HFFc6 (cell line): ENCODE data around the gene PBX3. TPM values are rescaled to one million over a fixed set of nuclear protein-coding genes. Genes with fewer than 3 reads are reported as not detected.

Experiments
- DNase-seq: peaks from one replicate; pipeline ENCODE4 v3.0.0-alpha.2; 2018
- H3K27ac Mint-ChIP-seq: 2 replicates; pipeline ENCODE4 v1.8.0; 2020; ENCODE audit warnings: mild to moderate bottlenecking, mixed read lengths
- H3K27me3 Mint-ChIP-seq: 2 replicates; pipeline ENCODE4 v1.8.0; 2021; ENCODE audit warnings: mild to moderate bottlenecking, moderate library complexity, mixed read lengths; ENCODE audit not compliant: insufficient read depth
- H3K36me3 Mint-ChIP-seq: 2 replicates; pipeline ENCODE4 v1.8.0; 2021; ENCODE audit warnings: low read depth, mixed read lengths
- H3K4me1 Mint-ChIP-seq: 2 replicates; pipeline ENCODE4 v1.8.0; 2020; ENCODE audit warnings: low read depth, mixed read lengths
- H3K4me3 Mint-ChIP-seq: 2 replicates; pipeline ENCODE4 v1.8.0; 2020; ENCODE audit warnings: mild to moderate bottlenecking, moderate library complexity, mixed read lengths
- H3K9me3 Mint-ChIP-seq: 2 replicates; pipeline ENCODE4 v1.8.0; 2020; ENCODE audit warnings: mild to moderate bottlenecking, mixed read lengths
- total RNA-seq, 6 experiments: library from RNA; stranded (reverse); fragmentation: NEBNext Ultra II Directional; extraction: Animal tissue kit (Norgen Biotek cat#: 25700); gene quantifications; 2 replicates in 1 of 6; 3 replicates in 5 of 6; pipeline ENCODE4 v1.2.3, GENCODE V29; 2021
- TF ChIP-seq, protein P1 (sequence below): fragments of 200-600 bp; sonication (generic); IDR thresholded peaks from 2 replicates; pipeline ENCODE4 v1.5.0; 2021; ENCODE audit warnings: antibody characterized with exemption, mild to moderate bottlenecking

The PBX3 gene
- total RNA-seq, 6 experiments from 2014 or later, result 32.2 to 44.3 (median 40.3) TPM

DNA sequence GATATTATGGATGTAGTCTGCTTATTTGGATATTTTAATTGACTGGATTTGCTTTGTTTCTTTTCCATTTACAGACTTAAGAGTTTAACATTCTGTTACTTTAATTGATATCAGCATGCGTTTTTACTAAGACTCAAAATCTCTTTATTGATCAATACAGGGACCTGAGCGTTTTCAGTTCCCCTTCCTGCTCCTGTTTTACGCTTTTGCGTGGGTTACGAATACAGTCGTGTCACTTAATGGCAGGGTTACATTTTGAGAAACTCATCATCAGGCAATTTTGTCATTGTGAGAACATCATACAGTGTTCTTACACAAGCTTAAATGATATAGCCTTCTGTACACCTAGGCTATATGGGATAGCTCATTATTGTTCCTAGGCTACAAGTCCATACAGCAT is 65.2 kb downstream of the PBX3 start:
- Mint-ChIP-seq H3K4me1 (peaks cover 17% of the 10 kb centered on the region; the same call in 1 of the 2 replicates), H3K9me3 (no peaks in the 10 kb centered on the region), H3K4me3 (no peak overlapping the region), H3K36me3 (0 out of 2 replicates have a peak, but pooled peaks cover 5% of the 10 kb centered on the region), H3K27me3 (no peaks in the 10 kb centered on the region), H3K27ac (no peak overlapping the region)
- TF ChIP-seq, protein P1, sequence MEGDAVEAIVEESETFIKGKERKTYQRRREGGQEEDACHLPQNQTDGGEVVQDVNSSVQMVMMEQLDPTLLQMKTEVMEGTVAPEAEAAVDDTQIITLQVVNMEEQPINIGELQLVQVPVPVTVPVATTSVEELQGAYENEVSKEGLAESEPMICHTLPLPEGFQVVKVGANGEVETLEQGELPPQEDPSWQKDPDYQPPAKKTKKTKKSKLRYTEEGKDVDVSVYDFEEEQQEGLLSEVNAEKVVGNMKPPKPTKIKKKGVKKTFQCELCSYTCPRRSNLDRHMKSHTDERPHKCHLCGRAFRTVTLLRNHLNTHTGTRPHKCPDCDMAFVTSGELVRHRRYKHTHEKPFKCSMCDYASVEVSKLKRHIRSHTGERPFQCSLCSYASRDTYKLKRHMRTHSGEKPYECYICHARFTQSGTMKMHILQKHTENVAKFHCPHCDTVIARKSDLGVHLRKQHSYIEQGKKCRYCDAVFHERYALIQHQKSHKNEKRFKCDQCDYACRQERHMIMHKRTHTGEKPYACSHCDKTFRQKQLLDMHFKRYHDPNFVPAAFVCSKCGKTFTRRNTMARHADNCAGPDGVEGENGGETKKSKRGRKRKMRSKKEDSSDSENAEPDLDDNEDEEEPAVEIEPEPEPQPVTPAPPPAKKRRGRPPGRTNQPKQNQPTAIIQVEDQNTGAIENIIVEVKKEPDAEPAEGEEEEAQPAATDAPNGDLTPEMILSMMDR, result no peak
- DNase-seq, result no peak

DNA sequence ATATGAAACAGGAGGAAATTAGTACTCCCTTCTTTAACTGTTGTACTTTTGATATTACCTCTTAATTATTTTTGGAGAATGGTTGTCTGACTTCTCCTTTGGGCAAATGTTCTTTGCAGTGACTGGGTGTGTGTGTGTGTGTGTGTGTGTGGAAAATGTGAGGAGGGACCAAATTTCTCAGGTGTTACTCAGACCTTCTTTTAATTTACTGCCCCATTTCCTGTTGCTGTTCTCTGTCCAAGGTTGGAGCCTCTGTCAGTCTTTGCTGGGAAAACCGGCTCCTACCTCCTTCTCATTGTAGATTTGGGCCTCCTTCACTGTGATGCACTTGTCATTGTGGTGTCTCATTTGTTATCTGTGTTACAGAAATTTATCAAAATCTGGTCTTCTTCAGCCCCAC is 68.4 kb downstream of the PBX3 start:
- H3K4me3 Mint-ChIP-seq, result no peak overlapping the region
- H3K27me3 Mint-ChIP-seq, result peaks cover 2% of the 10 kb centered on the region; the same call in 1 of the 2 replicates
- H3K27ac Mint-ChIP-seq, result no peak overlapping the region
- H3K4me1 Mint-ChIP-seq, result peaks cover 7% of the 10 kb centered on the region
- 0 out of 2 replicates have a peak, but pooled peaks cover 5% of the 10 kb centered on the region for H3K36me3 Mint-ChIP-seq
- DNase-seq, result peak; percentile 50
- no peaks in the 10 kb centered on the region for H3K9me3 Mint-ChIP-seq
- TF ChIP-seq, protein P1, result no peak

DNA sequence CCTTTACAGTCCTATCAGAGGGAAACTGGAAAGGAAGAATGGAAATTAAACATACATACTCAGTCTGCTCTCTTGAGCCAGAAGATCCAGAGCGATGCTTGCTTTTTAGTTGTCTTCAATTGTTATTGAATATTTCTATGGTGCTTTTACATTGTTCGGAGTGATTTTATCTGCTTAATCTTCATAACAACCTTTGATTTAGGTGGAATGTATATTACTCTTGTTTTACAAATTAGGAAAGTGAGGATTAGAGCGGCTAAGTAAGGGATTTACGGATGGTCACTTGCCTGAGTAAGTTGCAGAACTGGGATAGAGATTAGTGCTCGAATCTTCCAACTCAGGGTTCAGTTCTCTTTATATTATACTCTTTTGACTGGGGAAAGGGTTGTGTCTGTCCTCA is 69.1 kb downstream of the PBX3 start:
- no peak overlapping the region for H3K4me3 Mint-ChIP-seq
- DNase-seq, result no peak
- TF ChIP-seq, protein P1, result no peak
- H3K9me3 Mint-ChIP-seq, result no peaks in the 10 kb centered on the region
- 0 out of 2 replicates have a peak, but pooled peaks cover 5% of the 10 kb centered on the region for H3K36me3 Mint-ChIP-seq
- no peak overlapping the region for H3K27ac Mint-ChIP-seq
- peaks cover 2% of the 10 kb centered on the region; the same call in 1 of the 2 replicates for H3K27me3 Mint-ChIP-seq
- H3K4me1 Mint-ChIP-seq, result peaks cover 9% of the 10 kb centered on the region

DNA sequence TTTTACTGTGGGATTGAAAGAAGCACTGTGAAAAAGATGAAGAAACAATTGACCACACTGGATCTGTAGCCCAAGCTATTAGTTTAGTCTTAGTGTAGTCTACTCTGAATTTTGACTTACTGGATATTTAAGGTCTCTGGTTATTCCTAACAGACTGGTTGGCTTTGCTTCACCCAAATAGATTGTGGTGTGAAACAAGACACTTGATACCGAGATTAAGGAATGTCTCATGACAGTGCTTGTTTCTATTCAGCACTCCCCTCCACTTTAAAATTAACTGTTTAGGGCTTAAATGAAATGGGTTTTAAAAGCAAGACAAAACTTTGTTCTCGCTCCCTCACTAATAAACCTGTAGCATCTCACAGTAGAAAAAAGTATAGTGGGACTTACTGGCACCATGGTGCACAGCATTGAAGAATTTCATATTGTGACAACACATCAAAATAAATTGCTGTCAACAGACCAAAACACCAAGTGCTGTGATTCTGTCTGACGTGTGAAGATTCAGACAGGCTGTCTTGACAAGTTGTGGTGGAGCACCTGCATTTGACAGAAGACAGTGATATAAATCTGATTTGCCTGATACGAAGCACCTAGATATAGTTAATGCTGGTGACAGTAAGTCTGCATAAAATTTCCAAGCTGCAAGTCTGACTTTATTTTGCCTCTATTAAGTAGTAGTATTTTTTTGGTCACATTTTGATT is 73.1 kb downstream of the PBX3 start:
- Mint-ChIP-seq H3K4me3 (no peak overlapping the region), H3K9me3 (no peaks in the 10 kb centered on the region), H3K4me1 (peaks cover 29% of the 10 kb centered on the region), H3K27ac (peak overlapping the region; percentile 21; the same call in 1 of the 2 replicates), H3K27me3 (peaks cover 2% of the 10 kb centered on the region; the same call in 1 of the 2 replicates), H3K36me3 (no peaks in the 10 kb centered on the region)
- no peak for DNase-seq
- TF ChIP-seq, protein P1, result no peak

DNA sequence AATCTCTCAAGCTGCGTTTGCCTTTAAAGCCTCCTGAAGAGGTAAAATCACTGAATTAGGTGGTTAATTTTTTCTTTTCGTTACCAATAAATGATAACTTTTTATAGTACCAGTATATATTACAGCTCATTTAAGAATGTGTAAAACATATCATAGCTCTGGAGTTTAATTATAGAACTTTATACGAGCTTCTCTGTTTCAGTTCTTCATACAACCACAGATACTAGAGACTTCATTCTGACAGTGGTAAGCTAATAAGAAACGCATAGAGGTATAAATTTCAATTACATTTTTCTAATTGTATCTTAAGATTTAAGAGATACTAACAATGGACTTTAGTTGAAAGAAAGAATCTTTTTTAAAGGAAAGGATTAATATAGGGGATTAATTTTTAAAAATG is 73.9 kb downstream of the PBX3 start:
- peaks cover 36% of the 10 kb centered on the region for H3K4me1 Mint-ChIP-seq
- H3K36me3 Mint-ChIP-seq, result no peaks in the 10 kb centered on the region
- no peak overlapping the region; the same call in 1 of the 2 replicates for H3K4me3 Mint-ChIP-seq
- H3K9me3 Mint-ChIP-seq, result no peaks in the 10 kb centered on the region
- no peak overlapping the region for H3K27ac Mint-ChIP-seq
- peaks cover 2% of the 10 kb centered on the region; the same call in 1 of the 2 replicates for H3K27me3 Mint-ChIP-seq
- TF ChIP-seq, protein P1, result no peak
- no peak for DNase-seq
